GM21723 (cell line): ENCODE results near the gene CLIC4.
"Not testable (repeated sequence)": the region's sequence is repeated elsewhere in the genome, so short reads cannot be mapped to it uniquely, and the experiment has no call there.

ENCODE experiments used
- ATAC-seq: cut with Tn5 transposase; IDR thresholded peaks from one replicate; pipeline ENCODE4 v1.9.1; 2021; ENCODE audit warnings: mild to moderate bottlenecking, moderate library complexity; ENCODE audit not compliant: unreplicated experiment

CLIC4 gene

GRCh38 chr1:24744911-24745710 is at the start of gene CLIC4:
Gene CLIC4 (plus strand): TSS chr1:24745447. CDS start chr1:24745554, 107 bp downstream.
- ATAC-seq: peak; percentile 59

DNA sequence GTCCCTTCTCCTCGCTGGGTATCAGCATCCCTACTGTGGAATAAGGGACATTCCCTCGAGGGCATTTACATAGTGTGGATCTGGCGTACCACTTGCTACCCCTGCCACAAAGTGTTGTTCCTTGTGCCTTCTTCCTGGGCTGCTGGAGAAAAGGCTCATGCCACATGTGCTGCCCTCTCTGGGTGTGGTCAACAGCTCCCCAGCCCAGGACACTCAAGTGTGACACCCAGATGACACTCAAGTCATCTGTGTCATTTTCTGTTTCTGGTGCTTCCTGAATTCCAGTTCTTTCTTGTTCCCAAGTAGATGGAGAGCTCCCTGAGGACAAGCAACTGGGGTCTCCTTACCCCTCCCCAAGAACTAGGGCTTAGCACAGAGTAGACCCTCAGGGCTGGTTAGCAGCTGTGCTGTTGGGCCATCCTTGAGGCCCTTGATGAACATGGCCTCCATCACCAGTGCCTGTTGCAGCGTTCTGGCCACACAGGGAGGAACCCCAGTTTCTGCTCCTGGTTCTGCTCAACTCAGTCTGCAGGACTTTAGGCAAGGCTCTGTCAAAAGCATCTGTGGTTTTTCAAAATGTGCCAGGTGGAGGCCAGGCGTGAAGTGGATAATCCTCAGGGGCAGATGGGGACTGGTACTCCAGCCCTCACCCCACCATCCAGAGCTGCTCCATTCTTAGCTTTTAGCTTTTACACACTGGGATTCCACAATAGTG is 49.0 kb upstream of the CLIC4 start:
- no peak for ATAC-seq

DNA sequence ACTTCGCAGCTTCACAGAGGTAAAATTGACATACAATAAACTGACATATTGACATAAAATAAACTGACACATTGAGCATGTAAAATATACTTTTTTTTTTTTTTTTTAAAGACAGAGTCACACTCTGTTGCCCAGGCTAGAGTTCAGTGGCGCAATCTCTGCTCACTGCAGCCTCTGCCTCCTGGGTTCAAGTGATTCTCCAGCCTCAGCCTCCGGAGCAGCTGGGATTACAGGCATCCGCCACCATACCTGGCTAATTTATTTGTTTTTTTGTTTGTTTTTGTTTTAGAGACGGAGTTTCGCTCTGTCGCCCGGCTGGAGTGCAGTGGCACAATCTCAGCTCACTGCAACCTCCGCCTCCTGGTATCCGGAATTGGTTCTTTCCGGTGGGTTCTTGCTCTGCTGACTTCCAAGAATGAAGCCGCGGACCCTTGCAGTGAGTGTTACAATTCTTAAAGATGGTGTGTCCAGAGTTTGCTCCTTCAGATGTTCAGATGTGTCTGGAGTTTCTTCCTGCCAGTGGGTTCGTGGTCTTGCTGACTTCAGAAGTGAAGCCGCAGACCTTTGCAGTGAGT is 48.4 kb upstream of the CLIC4 start:
- no peak for ATAC-seq

DNA sequence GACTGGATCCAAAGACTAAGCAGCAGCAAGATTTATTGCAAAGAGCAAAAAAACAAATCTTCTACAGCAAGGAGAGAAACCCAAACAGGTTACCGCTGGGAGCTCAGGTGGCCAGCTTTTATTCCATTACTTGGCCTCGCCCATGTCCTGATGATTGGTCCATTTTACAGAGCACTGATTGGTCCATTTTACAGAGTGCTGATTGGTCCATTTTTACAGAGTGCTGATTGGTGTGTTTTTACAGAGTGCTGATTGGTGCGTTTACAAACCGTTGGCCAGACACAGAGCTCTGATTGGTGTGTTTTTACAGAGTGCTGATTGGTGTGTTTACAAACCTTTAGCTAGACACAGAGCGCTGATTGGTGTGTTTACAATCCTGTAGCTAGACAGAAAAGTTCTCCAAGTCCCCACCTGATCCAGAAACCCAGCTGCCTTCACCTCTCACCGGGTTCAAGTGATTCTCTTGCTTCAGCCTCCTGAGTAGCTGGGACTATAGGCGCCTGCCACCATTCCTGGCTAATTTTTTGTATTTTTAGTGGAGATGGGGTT is 47.7 kb upstream of the CLIC4 start:
- not testable (repeated sequence) for ATAC-seq

DNA sequence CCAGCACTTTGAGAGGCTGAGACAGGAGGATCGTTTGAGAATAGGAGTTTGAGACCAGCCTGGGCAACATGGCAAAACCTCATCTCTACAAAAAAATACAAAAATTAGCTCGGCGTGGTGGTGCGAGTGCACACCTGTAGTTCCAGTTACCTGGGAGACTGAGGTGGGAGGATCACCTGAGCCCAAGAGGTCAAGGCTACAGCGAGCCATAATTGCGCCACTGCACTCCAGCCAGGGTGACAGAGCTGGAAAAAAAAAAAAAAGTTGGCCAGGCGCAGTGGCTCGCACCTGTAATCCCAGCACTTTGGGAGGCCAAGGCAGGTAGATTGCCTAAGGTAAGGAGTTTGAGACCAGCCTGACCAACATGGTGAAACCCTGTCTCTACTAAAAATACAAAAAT is 46.9 kb upstream of the CLIC4 start:
- not testable (repeated sequence) for ATAC-seq

- no peak for ATAC-seq
These were observed 45.6 kb upstream of the CLIC4 start for GRCh38 chr1:24699628-24700027.

DNA sequence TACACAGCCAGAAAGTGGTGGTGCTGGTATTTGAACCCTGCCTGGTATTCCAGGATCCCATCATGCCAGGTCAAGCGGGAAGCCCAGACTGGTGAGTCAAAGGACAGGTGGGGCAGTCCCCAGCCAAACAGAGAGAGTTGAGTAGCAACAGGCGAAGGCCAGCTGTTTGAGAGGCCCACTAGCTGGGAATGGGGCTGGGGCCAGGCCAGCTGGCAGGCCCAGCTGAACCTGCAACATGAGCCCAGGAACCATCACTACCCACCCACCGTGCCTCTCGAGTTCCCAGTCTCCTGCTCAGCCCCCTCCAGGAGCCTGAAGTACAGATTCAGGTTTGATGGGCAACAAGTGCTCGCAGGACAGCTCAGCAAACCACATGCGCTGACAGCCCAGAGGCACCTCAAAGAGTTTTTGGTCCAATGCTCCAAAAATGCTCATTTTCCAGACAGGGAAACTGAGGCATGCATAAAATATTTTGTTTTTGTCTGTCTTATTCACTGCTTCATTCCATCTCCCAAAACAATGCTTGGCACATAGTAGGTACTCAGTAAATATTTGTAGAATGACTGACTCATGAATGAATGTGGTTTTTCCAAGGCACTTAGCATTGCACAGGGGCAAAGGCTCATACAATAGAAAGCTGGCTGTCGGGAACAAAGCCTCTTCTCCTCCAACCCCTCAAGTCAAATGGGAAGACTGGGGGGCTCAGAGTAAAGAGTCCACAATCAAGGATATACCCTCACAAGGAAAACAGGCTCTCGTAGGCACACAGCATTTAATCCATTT is 42.5 kb upstream of the CLIC4 start:
- ATAC-seq: no peak

DNA sequence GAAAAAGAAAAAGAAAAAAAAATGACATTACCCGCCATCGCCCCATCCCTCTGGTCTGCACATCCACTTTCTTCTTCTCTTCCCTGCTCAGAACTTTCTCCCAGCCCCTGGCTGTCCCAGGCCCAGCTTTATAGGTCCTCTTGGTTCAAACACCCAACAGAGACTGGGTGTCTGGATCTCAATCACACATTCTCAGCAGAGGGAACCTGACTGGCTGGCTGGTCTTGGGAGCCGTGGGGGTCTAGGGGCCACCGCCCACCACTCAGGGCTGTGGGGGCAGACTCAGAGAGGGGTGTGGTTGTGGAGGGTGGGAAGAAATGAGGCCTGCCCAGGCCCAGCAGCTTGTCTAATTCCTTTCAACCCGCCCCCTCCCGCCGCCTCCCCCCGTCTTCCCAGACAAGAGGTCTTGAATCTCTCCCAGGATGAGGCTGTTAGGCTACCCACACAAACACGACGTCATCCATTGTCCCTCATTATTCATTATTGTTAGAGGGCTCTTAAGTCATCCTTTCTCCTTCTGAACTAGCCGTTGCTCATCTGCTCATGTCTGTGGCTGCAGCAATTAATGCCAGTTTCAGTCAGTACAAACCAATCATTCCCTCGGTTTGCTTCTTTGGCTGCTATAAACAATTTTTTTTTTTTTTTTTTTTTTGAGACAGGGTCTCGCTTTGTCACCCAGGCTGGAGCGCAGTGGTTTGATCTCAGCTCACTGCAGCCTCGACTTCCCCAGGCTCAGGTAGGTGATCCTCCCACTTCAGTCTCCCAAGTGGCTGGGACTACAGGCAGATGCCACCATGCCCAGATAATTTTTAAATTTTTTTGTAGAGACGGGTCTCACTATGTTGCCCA is 40.6 kb upstream of the CLIC4 start:
- ATAC-seq: no peak

- peak; percentile 72 for ATAC-seq
These were observed 39.8 kb upstream of the CLIC4 start for GRCh38 chr1:24705260-24706073.

DNA sequence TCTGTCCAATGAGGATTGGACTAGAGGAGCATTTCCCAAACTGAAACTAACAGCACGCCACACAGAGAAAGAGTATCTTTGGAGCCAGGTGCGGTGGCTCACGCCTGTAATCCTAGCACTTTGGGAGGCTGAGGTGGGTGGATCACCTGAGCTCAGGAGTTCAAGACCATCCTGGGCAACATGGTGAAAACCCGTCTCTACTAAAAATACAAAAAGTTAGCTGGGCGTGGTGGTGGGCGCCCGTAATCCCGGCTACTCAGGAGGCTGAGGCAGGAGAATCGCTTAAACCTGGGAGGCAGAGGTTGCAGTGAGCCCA is 39.2 kb upstream of the CLIC4 start:
- ATAC-seq: not testable (repeated sequence)

GRCh38 chr1:24707687-24708086 is 37.6 kb upstream of the CLIC4 start:
- no peak for ATAC-seq

- no peak for ATAC-seq
These were observed 36.3 kb upstream of the CLIC4 start for GRCh38 chr1:24708938-24709337.

GRCh38 chr1:24709791-24710441 is 35.3 kb upstream of the CLIC4 start:
- ATAC-seq: no peak

GRCh38 chr1:24711329-24711728 is 33.9 kb upstream of the CLIC4 start:
- ATAC-seq: no peak

GRCh38 chr1:24713176-24713575 is 32.1 kb upstream of the CLIC4 start:
- no peak for ATAC-seq

DNA sequence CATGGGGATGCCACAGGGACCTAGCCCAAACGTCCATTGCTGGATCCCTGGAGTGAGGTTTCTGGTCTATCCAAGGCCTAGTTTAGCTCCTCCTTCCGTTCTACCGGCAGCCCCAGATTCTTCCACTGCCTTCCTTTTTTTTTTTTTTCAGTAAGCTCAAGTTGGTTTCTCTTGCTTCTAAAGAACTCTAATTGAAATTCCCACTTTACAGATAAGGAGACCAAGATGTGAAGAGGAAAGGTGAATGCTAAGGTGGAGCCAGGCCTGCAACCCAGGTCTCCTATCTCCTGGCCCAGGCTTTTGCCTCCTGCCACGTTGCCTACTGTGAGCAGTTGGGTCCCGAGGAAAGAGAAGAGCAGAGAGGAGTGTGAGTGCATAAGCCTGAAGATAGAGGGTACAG is 31.5 kb upstream of the CLIC4 start:
- no peak for ATAC-seq

GRCh38 chr1:24714859-24715520 is 30.3 kb upstream of the CLIC4 start:
- no peak for ATAC-seq

DNA sequence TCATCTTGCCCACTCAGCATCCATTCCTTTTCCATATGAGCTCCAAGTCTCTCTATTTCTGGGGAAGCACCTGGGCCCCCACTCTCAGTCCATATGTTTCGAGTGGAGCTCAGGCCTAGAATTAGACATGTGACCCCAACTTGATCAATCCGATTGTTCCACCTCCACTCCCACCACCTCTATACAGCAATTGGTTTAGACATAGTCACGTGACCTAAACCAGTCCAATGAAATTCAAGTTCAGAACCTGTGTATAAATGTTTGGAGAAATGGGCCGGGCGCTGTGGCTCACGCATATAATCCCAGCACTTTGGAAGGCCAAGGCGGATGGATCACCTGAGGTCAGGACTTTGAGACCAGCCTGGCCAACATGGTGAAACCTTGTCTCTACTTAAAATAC is 29.6 kb upstream of the CLIC4 start:
- no peak for ATAC-seq
